Measurements from ENCODE around the gene CRELD2.

Gene CRELD2

GRCh38 chr22:49887064-49887451, 31.4 kb upstream of the CRELD2 start:
- DNase-seq (ENCODE audit: low read depth in 2 of 2), result no peak

GRCh38 chr22:49887702-49888101, 30.7 kb upstream of the CRELD2 start:
- no peak for DNase-seq (ENCODE audit: low read depth in 2 of 2)

GRCh38 chr22:49889071-49889470, 29.4 kb upstream of the CRELD2 start:
- DNase-seq (ENCODE audit: low read depth in 2 of 2), result no peak

- no peak for DNase-seq (ENCODE audit: low read depth in 2 of 2)
Measured at GRCh38 chr22:49892226-49892899, 26.1 kb upstream of the CRELD2 start.

GRCh38 chr22:49893025-49893424, 25.4 kb upstream of the CRELD2 start:
- DNase-seq (ENCODE audit: low read depth in 2 of 2), result no peak

GRCh38 chr22:49894322-49895054, 23.9 kb upstream of the CRELD2 start:
- DNase-seq (ENCODE audit: low read depth in 2 of 2), result no peak

- DNase-seq (ENCODE audit: low read depth in 2 of 2), result no peak
Measured at GRCh38 chr22:49896201-49896600, 22.2 kb upstream of the CRELD2 start.

- no peak for DNase-seq (ENCODE audit: low read depth in 2 of 2)
Measured at GRCh38 chr22:49897015-49897684, 21.3 kb upstream of the CRELD2 start.

- DNase-seq (ENCODE audit: low read depth in 2 of 2), result no peak
Measured at GRCh38 chr22:49899530-49899929, 18.9 kb upstream of the CRELD2 start.

- no peak for DNase-seq (ENCODE audit: low read depth in 2 of 2)
Measured at GRCh38 chr22:49900441-49901230, 17.8 kb upstream of the CRELD2 start.

GRCh38 chr22:49901457-49901856, 17.0 kb upstream of the CRELD2 start:
- DNase-seq (ENCODE audit: low read depth in 2 of 2), result no peak

GRCh38 chr22:49903322-49904039, 15.0 kb upstream of the CRELD2 start:
- DNase-seq (ENCODE audit: low read depth in 2 of 2), result no peak

GRCh38 chr22:49904040-49904369, 14.4 kb upstream of the CRELD2 start:
- DNase-seq (ENCODE audit: low read depth in 2 of 2), result no peak

- no peak for DNase-seq (ENCODE audit: low read depth in 2 of 2)
Measured at GRCh38 chr22:49905465-49905864, 13.0 kb upstream of the CRELD2 start.

GRCh38 chr22:49906071-49906798, 12.2 kb upstream of the CRELD2 start:
- DNase-seq (ENCODE audit: low read depth in 2 of 2), result no peak

- no peak for DNase-seq (ENCODE audit: low read depth in 2 of 2)
Measured at GRCh38 chr22:49906799-49907290, 11.6 kb upstream of the CRELD2 start.

GRCh38 chr22:49907807-49908206, 10.6 kb upstream of the CRELD2 start:
- DNase-seq (ENCODE audit: low read depth in 2 of 2), result no peak

- DNase-seq (ENCODE audit: low read depth in 2 of 2), result no peak
Measured at GRCh38 chr22:49909476-49910205, 8.8 kb upstream of the CRELD2 start.

GRCh38 chr22:49910229-49911155, 7.9 kb upstream of the CRELD2 start:
- DNase-seq (ENCODE audit: low read depth in 2 of 2), result no peak

Measured in fibroblast of skin of left quadriceps (primary cell).